KG1 (cell line): ENCODE results near the gene FAM20C.

Experiments used
- DNase-seq: peaks from one replicate; lab custom pipeline; 2025; lab: John Stamatoyannopoulos, UW

Gene FAM20C

DNA sequence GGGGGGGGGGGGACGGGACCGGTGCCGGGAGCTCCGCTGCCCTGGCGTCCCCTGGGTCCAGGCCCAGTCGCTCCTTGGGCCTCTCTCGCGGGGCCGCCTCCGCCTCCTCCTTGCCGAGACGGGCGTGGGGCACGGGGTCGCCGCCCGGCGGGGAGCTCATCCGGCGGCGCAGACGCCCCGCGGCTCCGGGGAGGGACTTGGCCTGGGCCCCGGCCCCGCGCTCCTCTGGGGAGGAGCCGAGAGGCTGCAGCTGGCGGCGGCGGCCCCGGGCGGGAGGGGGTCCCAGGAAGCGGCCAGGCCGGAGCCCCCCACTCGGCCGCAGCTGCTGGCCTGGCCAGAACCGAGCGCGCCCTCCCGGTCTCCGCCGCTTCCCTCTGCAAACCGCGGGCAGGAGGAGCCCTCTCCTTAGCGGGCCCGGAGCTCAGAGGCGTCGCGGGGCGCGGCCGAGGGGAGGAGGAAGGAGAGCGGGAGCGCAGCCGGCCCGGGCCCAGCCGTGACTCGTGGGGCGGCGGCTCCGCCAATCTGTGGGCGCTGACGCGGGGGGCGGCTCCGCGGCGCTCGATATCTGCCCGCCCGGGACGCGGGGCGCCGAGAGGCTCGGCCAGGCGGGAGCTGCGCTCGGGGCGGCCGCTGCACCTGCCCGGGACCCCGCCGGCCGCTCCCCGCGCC is at the start of gene FAM20C:
Gene FAM20C (plus strand): TSS at position 591 of the 669 bp plus-strand sequence. CDS start 629 bp downstream, outside the sequence.
- DNase-seq: no peak

DNA sequence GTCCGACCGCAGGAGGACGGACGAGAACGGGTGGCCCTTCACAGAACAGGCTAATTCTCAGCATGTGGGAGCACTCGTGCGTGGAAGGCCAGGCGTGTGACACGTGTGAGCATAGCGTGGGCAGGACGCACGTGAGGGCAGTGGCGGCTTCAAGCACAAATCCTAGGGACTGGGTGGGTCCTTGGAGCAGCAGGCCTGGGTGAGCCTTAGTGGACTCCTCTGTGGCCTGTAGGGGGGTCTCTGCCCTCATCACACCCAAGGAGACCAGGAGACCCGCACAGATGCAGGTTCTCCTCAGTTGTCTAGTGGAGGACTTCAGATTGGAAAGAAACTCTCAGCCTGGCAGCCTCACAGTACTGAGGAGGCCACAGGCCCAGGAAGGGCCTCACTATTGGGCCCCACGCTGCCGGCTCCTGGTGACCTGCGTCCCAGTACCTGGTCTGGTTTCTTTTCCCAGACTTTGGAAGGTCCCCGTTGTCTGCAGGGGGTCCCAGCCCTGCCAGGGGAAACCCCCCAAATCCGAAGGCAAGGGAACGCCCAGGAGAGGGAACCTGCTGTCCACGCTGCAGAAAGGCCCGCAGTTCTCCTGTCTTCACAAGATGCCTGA is 49.1 kb upstream of the FAM20C start:
- DNase-seq: no peak

DNA sequence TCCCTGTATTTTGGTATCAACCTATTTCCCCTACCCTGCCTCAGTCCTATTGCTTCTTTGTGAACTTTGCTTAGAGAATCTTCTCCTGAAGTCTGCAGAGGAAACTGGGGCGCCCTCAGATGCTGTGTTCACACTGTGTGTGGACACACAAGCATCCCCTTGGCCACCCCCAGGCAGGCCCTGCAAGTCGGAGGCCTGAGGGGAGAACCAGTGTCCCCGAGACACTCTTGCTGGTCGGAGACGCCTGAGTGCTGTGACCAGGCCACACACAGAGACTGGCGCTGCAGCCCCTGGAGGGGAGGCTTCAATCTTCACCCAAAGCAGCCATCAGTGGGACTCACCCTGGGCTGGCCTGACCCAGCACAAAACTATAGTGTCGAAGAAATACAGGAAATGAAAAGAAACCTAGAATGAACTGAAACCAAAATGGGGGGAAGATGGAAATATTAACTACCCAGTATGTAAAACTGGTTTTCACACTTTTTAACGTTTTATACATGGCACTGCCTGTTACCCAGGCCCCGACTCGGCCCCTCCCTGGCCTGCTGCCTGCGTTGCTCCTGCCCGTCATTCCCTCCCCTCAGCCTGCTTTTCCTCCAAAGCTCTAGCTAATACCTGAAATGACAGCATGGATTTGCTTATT is 48.4 kb upstream of the FAM20C start:
- DNase-seq: no peak

DNA sequence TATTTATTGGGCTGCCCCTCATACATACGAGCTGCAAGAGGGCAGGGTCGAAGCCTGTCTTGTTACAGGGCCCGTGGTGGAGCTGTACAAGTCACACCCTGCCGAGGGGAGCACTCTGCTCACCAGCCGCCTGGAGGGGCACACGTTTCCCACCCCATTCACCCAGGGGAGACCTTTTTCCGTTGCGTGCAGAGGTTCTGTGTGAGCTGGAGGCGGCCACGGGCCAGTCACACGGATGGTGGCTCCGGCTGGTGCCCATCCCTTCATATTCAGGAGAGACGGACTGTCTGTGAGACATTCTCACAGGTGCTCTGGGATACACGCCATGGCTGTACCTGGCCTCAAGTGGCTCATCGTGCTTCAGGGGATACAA is 47.9 kb upstream of the FAM20C start:
- no peak for DNase-seq

DNA sequence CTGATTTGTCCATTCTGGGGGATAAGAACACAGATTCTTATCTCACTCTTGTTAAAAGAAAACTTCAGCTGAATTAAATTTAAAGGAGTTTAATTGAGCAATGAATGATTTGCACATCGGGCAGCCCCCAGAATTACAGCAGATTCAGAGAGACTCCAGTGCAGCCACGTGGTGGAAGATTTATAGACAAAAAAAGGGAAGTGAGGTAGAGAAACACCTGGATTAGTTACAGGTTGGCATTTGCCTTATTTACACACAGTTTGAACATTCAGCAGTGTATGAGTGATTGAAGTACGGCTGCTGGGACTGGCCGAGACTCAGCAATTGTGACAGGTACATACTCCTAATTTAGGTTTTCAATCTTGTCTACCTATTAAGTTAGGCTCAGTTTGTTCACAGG is 46.5 kb upstream of the FAM20C start:
- DNase-seq: no peak

DNA sequence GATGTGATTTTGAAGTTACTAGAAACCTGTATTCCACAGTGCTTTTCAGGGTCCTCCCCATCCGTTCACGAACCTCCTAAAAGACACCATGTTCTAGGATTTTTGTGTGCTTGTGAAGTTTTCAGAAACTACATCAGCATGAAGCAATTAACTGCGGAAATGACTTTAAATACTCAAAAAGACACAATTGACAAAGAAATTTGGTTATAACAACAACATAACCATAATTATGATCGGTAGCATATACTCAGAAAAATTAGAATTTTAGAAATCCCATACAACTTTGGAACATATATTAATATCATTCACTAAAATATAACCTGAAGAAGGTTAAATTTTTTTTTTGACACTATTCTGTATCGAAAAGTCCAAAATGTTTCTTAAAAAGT is 43.8 kb upstream of the FAM20C start:
- DNase-seq: no peak

DNA sequence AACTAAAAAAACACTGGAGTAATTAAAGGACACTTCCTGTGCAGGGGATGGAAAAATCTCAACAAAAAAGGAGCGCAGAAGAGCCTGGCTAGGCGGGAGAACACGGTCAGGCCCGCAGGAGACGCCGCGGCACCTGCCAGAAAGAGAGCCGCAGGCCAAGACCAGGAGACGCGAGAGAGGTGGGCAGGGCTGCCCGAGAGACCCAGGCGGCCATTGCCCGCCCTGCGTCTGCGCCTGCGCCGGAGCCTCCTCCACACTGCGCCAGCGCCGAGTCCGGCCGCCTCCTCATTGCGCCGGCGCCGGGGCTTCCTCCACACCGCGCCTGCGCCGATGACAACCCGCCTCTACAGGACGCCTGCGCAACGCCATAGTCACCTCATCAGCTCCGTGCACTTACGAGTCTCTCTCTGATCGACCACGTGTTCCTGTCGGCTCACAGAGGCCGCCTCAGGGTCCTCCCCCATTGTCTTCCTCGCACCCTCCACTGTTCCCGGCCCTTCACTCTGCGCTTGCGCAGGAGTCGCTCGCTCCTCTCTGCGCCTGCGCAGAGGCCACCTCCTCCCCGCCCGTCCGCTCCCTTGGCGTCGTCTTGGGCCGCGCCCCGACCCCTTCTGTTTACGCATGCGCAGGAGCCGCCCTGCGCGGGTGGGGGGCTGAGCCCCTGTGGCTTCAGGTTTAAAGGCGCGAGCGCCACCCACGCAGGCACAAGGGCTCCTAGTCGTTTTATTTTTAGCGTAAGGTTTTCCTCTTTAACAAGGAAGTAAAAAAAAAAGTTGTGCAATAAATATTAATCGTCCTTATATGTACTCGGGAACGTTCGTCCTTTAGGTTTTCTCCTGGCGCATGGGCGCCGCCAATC is 43.2 kb upstream of the FAM20C start:
- peak; percentile 99 for DNase-seq

DNA sequence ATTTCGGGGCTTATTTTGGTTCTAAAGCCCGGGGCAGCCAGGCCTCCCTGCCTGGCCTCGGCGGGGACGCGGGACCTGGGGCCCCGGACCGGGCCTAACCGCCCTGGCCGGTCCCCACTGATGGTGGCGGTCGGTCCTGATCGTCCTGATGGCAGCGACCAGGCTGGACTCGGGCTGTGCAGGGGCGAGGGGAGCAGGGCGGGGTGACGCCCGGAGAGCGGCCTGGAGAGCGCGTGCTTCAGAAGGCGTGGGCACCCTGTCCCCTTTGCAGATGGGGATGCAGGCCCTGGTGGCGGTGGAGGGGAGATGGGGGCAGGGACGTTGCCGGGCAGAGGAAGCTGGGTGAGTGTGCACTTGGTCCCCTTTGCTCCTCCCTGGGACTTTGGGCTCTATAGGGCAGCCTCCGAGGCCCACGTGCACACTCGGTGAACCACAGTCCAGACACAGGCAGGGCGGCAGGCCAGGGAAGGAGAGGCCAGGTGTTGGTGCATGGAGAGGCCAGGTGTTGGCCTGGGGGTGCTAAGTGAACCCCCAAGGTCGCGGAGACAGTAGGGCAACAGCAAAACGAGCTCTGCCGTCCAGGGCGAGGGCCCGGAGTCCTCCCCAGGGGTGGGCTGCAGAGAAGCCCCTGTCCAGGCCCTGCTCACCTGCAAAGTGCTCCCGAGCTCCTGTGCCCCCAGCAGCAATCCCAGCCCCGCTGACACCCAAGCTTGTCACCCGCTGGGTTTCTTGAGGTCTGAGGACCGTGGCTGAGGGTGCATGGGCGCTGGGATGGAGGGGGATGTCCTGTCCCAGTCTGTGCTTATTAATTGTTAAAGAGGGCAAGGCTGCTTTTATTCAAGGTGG is 42.4 kb upstream of the FAM20C start:
- no peak for DNase-seq

DNA sequence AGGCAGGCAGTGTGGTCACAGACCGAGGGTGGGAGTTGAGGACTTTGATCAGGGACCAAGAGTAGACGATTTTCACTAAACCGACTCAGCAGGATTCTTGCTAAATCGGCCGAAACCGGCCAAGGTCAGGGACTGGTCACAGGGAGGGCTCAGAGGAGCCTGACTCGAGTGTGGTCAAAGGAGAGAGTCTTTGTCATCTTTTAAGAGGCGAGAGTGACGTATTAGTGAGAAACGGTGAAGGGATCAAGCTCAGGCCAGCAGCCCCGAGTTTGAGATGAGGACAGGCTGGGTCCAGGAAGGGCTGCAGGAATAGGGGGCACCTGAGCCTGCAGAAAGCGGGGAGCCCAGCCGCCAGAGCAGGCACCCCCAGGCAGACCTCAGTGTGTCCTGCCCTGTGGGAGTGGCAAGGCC is 41.6 kb upstream of the FAM20C start:
- no peak for DNase-seq

DNA sequence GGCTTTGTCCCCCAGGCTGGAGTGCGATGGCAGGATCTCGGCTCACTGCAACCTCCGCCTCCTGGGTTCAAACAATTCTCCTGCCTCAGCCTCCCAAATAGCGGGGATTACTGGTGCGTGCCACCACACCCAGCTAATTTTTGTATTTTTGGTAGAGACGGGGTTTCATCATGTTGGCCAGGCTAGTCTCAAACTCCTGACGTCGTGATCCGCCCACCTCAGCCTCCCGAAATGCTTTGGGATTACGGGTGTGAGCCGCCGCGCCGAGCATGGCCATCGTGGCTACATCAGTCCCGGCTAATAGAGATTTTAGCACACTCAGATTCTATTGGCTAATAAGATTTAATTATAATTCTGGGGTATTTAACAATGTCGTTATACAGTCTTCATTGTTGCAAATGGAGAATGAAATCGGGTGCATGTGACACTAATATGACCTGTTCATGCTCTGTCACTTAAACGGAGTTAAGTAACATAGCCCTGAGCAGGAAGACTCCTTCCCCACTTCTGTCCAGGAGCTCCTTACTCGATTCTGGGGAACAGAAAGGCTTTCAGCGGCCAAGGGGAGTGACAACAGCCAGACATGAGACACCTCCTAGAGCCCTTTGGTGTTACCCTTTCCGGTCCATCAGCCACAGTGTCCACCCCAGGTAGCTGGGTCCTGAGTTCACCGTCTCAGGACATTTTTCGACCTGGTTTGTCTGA is 40.9 kb upstream of the FAM20C start:
- no peak for DNase-seq

DNA sequence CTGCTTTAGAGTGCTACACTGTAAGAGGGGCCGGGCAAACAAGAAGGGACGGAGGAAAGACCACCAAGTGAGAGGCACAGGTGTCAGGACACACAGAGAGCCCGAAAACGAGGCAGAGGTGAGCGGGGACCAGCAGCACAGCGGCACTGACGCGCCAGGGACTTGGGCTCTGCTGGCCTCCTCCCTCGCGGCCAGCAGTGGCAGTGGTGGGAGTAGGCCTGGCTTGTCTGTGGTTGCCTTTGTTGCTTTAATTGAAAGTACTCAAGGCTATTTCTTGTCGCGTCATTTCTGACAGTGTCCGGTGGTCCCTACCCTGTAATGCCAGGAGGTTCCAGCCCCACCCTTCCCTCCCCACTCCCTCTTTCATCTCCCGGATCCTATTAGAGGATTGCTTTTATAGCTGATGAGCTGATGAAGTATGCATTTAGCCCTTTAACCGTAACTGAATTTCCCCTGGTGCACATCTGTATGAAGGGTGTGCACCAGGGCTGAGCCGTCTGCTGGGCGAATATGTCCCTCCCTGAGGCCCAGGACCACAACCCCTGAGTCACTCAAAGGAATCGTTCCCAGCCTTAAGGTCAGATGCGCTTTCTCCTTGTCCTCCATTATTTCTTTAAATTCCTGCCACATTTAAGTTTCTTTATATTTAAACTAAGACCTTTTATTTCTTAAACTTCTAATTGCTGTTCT is 39.5 kb upstream of the FAM20C start:
- no peak for DNase-seq

DNA sequence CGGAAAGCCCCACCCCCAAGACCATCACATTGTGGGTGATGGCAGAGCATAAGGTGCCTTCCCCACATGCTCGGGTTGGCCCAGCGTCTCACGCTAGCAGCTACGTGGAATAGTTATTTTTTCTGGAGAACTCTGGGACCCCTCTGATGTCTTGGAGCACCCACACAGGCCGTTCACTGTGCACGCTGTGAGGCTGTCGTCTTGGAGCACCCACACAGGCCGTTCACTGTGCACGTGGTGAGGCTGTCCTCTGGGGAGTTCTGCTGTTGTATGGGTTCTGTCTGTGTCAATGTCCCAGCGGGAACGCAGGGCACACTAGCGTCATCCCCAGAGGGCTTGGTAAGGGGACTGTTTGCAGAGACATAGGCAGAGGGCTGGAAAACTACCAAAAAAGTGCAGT is 38.8 kb upstream of the FAM20C start:
- no peak for DNase-seq

DNA sequence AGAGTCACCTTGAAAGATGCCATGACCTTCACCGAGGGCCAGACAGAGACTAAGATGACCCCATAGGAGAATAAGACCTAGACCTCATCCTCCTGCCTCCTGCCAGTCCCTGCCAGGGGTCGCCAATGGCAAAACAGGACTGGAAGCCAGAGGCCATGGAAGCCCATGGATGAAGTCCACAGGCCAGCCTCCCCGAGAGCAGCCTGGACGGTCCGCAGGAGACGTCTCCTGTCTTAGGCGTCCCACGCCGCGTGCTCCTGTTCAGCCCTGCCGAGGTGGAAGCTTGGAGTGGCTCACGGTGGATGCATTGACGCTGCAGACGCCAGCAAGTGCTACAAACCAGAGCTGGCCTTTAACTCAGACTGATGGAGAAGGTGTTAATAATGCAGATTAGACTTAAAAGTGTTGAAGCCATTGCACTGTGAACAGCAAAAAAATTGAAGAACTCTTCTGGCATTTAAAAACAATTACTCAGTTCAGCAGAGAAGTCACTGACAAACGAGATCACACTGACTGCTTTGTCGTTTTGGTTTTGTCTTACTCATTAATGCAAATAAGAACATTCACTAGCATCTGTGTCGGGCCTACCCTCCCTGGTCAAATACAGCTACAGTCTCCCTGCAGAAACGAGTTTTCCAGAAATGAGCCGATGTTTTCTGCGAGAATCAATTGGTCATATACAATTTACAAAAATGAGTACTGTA is 38.1 kb upstream of the FAM20C start:
- no peak for DNase-seq

DNA sequence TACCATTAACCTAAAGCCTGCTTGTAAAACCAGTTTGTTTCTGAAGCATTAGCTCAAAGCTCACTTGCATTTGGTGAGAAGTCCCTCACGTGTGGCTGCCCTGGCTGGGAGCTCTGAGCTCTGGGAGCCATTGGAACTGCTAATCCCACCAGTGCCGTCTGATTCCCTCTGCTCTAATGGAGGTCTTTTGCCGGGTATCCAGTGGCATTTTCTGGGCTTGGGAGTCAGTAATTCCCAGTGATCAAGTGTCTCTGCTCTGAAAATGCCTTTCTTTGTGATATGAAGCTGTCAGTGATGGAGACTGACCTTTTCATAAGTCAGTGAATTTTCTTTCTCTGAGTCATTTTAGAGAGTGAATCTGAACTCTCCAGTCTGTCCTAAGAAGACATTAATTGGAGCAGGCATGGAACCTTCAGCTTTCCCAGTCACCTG is 36.9 kb upstream of the FAM20C start:
- DNase-seq: no peak

DNA sequence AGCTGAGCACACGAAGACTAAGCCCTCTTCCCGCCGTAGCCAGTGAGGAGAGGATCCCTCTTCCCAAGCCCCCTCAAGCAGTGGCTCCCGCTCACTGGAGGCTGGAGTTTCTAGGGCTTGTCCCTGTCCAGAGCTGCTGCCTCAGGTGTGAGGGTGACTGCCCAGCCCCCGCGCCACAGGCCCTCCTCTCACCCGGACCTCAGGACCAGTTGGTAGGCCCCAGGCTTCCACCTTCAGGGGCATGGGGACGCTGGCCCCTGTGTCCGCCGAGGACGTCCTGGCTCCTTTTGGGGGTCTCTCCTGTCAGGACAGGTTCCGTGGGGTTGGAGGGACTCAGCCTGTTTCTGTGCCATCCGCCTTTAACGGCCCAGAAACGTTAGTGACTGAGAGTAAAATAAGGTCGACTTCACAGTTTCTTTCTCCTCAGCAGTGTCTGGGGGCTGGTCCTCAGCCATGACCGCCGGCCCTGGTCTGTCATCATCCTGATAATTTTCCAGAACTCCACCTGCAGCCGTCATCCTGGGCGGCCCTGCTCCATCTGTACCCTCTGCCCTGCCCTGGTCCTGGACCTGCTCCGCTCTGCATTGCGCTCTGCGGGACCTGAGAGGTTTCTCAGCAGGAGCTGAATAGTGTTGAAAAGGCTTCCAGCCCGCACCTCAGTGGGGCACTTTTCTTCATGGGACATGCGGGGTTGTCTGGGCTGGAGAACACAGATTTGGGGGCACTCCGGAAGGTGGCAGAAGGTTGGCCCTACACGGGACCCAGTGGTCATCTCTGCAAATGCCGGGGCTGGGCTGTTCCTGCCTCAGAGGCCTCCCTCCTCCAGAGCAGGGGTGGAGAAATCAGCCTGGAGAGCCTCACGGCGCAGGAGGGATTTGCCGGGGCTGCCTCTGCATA is 36.0 kb upstream of the FAM20C start:
- DNase-seq: no peak

DNA sequence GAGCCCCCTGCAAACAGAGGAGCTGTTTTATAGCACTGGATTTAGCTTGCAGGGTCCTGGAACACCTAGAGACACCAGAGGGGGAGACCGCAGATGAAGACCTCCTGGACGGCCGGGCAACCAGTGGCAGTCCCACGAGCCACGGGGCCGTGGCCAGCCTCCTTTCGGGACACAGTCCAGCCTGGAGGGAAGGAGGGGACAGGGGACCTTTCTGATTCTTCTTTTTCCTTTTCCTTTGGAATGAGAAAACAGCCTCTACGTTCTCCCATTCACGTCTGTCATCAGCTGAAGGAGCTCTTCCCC is 35.4 kb upstream of the FAM20C start:
- no peak for DNase-seq

DNA sequence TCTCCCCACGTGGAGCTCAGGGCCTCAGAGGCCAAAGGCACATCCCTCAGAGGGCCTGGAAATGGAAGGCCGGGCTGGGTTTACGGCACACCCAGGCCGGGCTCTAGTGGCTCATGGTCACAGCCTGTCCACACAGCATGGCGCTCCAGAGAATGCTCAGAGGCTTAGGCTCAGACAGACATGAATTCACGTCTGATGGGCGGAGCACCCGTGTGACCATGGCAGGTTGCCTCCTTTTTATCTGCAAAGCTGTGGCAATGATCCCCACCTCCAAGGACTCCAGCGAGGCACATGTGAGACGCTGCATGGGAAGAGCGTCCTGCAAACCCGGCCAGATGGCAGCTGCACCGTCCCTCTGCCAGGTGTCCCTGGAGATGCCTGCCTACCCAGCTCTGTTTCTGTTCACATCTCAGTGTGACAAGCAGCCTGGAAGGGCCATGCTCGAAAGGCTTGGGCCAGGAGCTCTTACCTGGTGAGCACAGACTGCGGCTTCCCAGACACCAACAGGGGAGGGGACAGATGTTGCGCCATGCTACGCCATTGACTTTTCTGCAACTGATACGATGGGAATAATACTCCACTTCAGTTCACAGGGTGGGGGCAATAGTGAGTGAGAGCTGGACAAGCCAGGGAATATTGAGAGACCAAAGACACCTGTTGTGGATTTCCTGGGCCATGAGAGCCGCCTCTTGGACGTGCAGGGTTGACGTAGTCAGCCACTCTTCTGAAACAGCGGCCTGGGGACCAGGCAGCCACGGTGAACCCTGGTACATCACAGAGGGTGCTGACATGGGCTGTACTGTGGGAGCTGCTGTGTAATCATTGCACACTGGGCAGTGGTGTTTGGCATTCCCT is 34.4 kb upstream of the FAM20C start:
- DNase-seq: no peak

DNA sequence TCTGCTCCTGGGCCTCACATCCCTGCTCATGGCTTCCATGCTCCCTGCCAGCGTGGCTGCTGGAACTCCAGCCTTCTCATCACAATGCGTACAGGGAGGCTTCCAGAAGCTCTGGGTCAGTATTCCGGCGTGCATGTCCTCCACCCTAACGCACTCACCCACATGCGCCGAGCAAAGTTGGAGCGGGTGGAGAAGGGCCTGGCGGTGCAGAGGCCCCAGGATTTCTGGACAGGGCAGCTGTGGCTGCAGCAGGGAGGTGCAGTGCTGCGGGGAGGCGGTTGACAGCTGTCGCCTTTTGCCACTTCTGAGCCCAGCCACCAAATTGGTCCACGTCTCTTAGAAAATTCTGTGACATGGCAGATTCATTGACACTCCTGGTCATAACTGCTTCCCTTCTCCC is 33.6 kb upstream of the FAM20C start:
- no peak for DNase-seq
